Testis (tissue), 3 donors: ENCODE data around the gene PTPN3. TPM values are rescaled to one million over a fixed set of nuclear protein-coding genes. Genes with fewer than 3 reads are reported as not detected.
"Not testable (repeated sequence)": the region's sequence is repeated elsewhere in the genome, so short reads cannot be mapped to it uniquely, and the experiment has no call there.

Experiments
- DNase-seq: peaks from one replicate; pipeline ENCODE4 v3.0.0-alpha.2; 2019
- H3K27ac ChIP-seq, 2 donors: fragments of 200-600 bp; sonication (generic); one replicate each; pipeline ENCODE4 v1.5.1; 2019
- H3K27me3 ChIP-seq: fragments of 200-600 bp; sonication (generic); one replicate; pipeline ENCODE4 v1.5.1; 2019
- H3K36me3 ChIP-seq: fragments of 200-600 bp; sonication (generic); one replicate; pipeline ENCODE4 v1.5.1; 2017; ENCODE audit warnings: low read depth; ENCODE audit errors: missing control alignments
- H3K4me1 ChIP-seq: fragments of 200-600 bp; sonication (generic); one replicate; pipeline ENCODE4 v1.5.1; 2019
- H3K4me3 ChIP-seq, 2 donors: fragments of 200-600 bp; sonication (generic); one replicate each; pipeline ENCODE4 v1.5.1; 2017 to 2019
- H3K9me3 ChIP-seq: fragments of 200-600 bp; sonication (generic); one replicate; pipeline ENCODE4 v1.5.1; 2017
- CTCF ChIP-seq, 3 experiments: fragments of 450-650 bp in 2 of 3; fragments of 200-600 bp in 1 of 3; sonication (generic) in 1 of 3; IDR thresholded peaks; one replicate each; pipeline ENCODE4 v1.5.1; 2016 to 2019; ENCODE audit warnings: antibody characterized with exemption in 3 of 3, mild to moderate bottlenecking in 2 of 3, moderate library complexity in 1 of 3
- POLR2A ChIP-seq: fragments of 450-650 bp; IDR thresholded peaks from one replicate; pipeline ENCODE4 v1.6.1; 2017; ENCODE audit warnings: antibody characterized with exemption, mild to moderate bottlenecking, moderate library complexity
- WGBS, 2 donors: methylation state at CpG; one replicate each; pipeline ENCODE4 v1.1.5; 2018; 5-methylcytosine and 5-hydroxymethylcytosine counted together
- intact Hi-C: fragments of 100-400 bp; cut with DNase I; formaldehyde crosslinking; loops from one replicate; pipeline ENCODE4 v1.15.1; 2023; ENCODE audit warnings: low total_unique reads
- polyA plus RNA-seq: library from polyadenylated mRNA; stranded (reverse); fragments of 350-450 nt; fragmentation: Illumina TruSeq; extraction: RNeasy Lipid Tissue Mini Kit (QIAGEN cat#74804); gene quantifications from one replicate; pipeline ENCODE4 v1.2.3, GENCODE V29; 2014; ENCODE audit warnings: low read depth, low replicate concordance; ENCODE audit not compliant: insufficient read depth
- total RNA-seq, 2 donors: library from RNA; depleted of rRNA; stranded (reverse); fragments of >200 nt; gene quantifications; one replicate each; pipeline ENCODE4 v1.2.3, GENCODE V29; 2016

PTPN3 gene
- total and polyA plus RNA-seq, 3 donors from 2014 or later, result 6.6 to 8.1 (median 7.0) TPM

GRCh38 chr9:109517901-109518377, 19.8 kb upstream of the PTPN3 start:
- intact Hi-C loops, result no loop called here
- 85 to 86% methylated on average over 1 of the region's 1 CpG for WGBS, 2 donors
- Histone ChIP-seq H3K4me3 (no peak overlapping the region), H3K27me3 (no peaks in the 10 kb centered on the region), H3K36me3 (no peaks in the 10 kb centered on the region), H3K4me1 (no peaks in the 10 kb centered on the region), H3K27ac (no peak overlapping the region), H3K9me3 (no peaks in the 10 kb centered on the region)
- TF ChIP-seq CTCF (IDR thresholded peaks at IDR 0.05) (no peak), POLR2A (no peak)
- no peak for DNase-seq

- Histone ChIP-seq H3K9me3 (no peaks in the 10 kb centered on the region), H3K27me3 (no peaks in the 10 kb centered on the region), H3K4me1 (no peaks in the 10 kb centered on the region), H3K27ac (no peak overlapping the region), H3K36me3 (no peaks in the 10 kb centered on the region), H3K4me3 (no peak overlapping the region)
- TF ChIP-seq POLR2A (no peak), CTCF (IDR thresholded peaks at IDR 0.05) (no peak)
- intact Hi-C loops, result no loop called here
- 90 to 91% methylated on average over 3 of the region's 3 CpGs for WGBS, 2 donors
- no peak for DNase-seq
Observed at GRCh38 chr9:109513871-109514270, 15.8 kb upstream of the PTPN3 start.

- H3K4me1 ChIP-seq, result no peaks in the 10 kb centered on the region
- H3K36me3 ChIP-seq, result no peaks in the 10 kb centered on the region
- TF ChIP-seq POLR2A (no peak), CTCF (IDR thresholded peaks at IDR 0.05) (no peak)
- no peak overlapping the region for H3K27ac ChIP-seq
- H3K4me3 ChIP-seq, result no peak overlapping the region
- H3K27me3 ChIP-seq, result no peaks in the 10 kb centered on the region
- DNase-seq, result no peak
- WGBS, 2 donors, result 85 to 90% methylated on average over 4 of the region's 4 CpGs
- H3K9me3 ChIP-seq, result no peaks in the 10 kb centered on the region
- intact Hi-C loops, result no loop called here
Observed at GRCh38 chr9:109512170-109512756, 14.2 kb upstream of the PTPN3 start.

GRCh38 chr9:109510506-109510905, 12.4 kb upstream of the PTPN3 start:
- H3K4me3 ChIP-seq, result no peak overlapping the region
- TF ChIP-seq POLR2A (no peak), CTCF (IDR thresholded peaks at IDR 0.05) (no peak)
- H3K27me3 ChIP-seq, result no peaks in the 10 kb centered on the region
- H3K36me3 ChIP-seq, result no peaks in the 10 kb centered on the region
- no peak overlapping the region for H3K27ac ChIP-seq
- no peaks in the 10 kb centered on the region for H3K9me3 ChIP-seq
- no peak for DNase-seq
- WGBS, 2 donors, result 93% methylated on average over 5 of the region's 5 CpGs
- intact Hi-C loops, result no loop called here
- no peaks in the 10 kb centered on the region for H3K4me1 ChIP-seq

GRCh38 chr9:109510042-109510441, 11.9 kb upstream of the PTPN3 start:
- DNase-seq, intact Hi-C loops, H3K36me3 ChIP-seq, H3K27ac ChIP-seq, H3K9me3 ChIP-seq, H3K4me3 ChIP-seq, H3K4me1 ChIP-seq, H3K27me3 ChIP-seq: not testable (repeated sequence)
- 79 to 96% methylated on average over 4 of the region's 4 CpGs for WGBS, 2 donors
